Prostate gland (tissue), 2 donors: ENCODE measurements around the gene PSD4.

Source experiments
- POLR2A ChIP-seq: fragments of 450-650 bp; IDR thresholded peaks from one replicate; pipeline ENCODE4 v1.6.1; 2016; ENCODE audit warnings: antibody characterized with exemption, mild to moderate bottlenecking
- POLR2AphosphoS5 ChIP-seq: sonication (generic); formaldehyde crosslinking; IDR thresholded peaks from one replicate; pipeline ENCODE4 v1.6.1; 2017; ENCODE audit warnings: antibody characterized with exemption
- TF ChIP-seq, protein P1 (sequence below), 4 experiments: fragments of 200-600 bp in 2 of 4; fragments of 450-650 bp in 2 of 4; sonication (generic) in 2 of 4; IDR thresholded peaks; 1 replicate in 3 of 4; 2 replicates in 1 of 4; pipeline ENCODE4 v1.5.1; 2016 to 2019; ENCODE audit warnings: antibody characterized with exemption in 4 of 4, mild to moderate bottlenecking in 2 of 4, moderate library complexity in 2 of 4

- TF ChIP-seq POLR2A (no peak), POLR2AphosphoS5 (peak; percentile 57)
- TF ChIP-seq, protein P1, sequence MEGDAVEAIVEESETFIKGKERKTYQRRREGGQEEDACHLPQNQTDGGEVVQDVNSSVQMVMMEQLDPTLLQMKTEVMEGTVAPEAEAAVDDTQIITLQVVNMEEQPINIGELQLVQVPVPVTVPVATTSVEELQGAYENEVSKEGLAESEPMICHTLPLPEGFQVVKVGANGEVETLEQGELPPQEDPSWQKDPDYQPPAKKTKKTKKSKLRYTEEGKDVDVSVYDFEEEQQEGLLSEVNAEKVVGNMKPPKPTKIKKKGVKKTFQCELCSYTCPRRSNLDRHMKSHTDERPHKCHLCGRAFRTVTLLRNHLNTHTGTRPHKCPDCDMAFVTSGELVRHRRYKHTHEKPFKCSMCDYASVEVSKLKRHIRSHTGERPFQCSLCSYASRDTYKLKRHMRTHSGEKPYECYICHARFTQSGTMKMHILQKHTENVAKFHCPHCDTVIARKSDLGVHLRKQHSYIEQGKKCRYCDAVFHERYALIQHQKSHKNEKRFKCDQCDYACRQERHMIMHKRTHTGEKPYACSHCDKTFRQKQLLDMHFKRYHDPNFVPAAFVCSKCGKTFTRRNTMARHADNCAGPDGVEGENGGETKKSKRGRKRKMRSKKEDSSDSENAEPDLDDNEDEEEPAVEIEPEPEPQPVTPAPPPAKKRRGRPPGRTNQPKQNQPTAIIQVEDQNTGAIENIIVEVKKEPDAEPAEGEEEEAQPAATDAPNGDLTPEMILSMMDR (IDR thresholded peaks at IDR 0.05) = no peak
Observed at GRCh38 chr2:113158884-113159553, 14.8 kb upstream of the PSD4 start.
